Gastrocnemius medialis (tissue), 4 donors: Measurements from ENCODE around the gene TANC1. TPM values are rescaled to one million over a fixed set of nuclear protein-coding genes. Genes with fewer than 3 reads are reported as not detected.
A peak's percentile ranks its signal among the peaks of the same experiment; 100 is the strongest.

Experiments
- ATAC-seq, 2 donors: fragments of 150-250 bp; one replicate each; pipeline ENCODE4 v1.9.1; 2016
- DNase-seq, 2 donors: peaks; one replicate each; pipeline ENCODE4 v3.0.0-alpha.2; 2019
- H3K27ac ChIP-seq, 4 donors: fragments of 200-600 bp; sonication (generic); 1 replicate in 1 of 4; 2 replicates in 3 of 4; pipeline ENCODE4 v1.5.1; 2016 to 2018; ENCODE audit warnings: mild to moderate bottlenecking in 2 of 4, moderate library complexity in 1 of 4
- H3K27me3 ChIP-seq, 3 donors: fragments of 200-600 bp; sonication (generic) in 2 of 3; 1 replicate in 1 of 3; 2 replicates in 2 of 3; pipeline versions ENCODE4 v1.5.1 to v1.6.0; 2016 to 2019; ENCODE audit warnings: mild to moderate bottlenecking in 1 of 3, moderate library complexity in 1 of 3
- H3K36me3 ChIP-seq, 2 donors: fragments of 200-600 bp; sonication (generic) in 1 of 2; one replicate each; pipeline ENCODE4 v1.5.1; 2017 to 2018
- H3K4me1 ChIP-seq, 2 donors: fragments of 200-600 bp; sonication (generic) in 1 of 2; one replicate each; pipeline ENCODE4 v1.5.1; 2016 to 2017; ENCODE audit warnings: mild to moderate bottlenecking in 2 of 2
- H3K4me3 ChIP-seq, 4 donors: fragments of 200-600 bp; sonication (generic) in 3 of 4; 1 replicate in 1 of 4; 2 replicates in 3 of 4; pipeline ENCODE4 v1.5.1; 2016 to 2019; ENCODE audit warnings: mild to moderate bottlenecking in 2 of 4
- H3K9me3 ChIP-seq, 3 donors: fragments of 200-600 bp; sonication (generic) in 2 of 3; 1 replicate in 1 of 3; 2 replicates in 2 of 3; pipeline ENCODE4 v1.5.1; 2016 to 2019
- CTCF ChIP-seq, 5 experiments: fragments of 450-650 bp in 3 of 5; fragments of 200-600 bp in 2 of 5; sonication (generic) in 2 of 5; IDR thresholded peaks in 4 of 5; conservative IDR thresholded peaks in 1 of 5; 1 replicate in 4 of 5; 2 replicates in 1 of 5; pipeline ENCODE4 v1.5.1; 2016 to 2019; ENCODE audit warnings: antibody characterized with exemption in 5 of 5, mild to moderate bottlenecking in 3 of 5, moderate library complexity in 3 of 5
- POLR2A ChIP-seq, 2 donors: fragments of 450-650 bp; IDR thresholded peaks; one replicate each; pipeline ENCODE4 v1.6.1; 2017; ENCODE audit warnings: antibody characterized with exemption in 2 of 2, mild to moderate bottlenecking in 2 of 2, moderate library complexity in 2 of 2
- in situ Hi-C, 4 donors: fragments of 200-750 bp; cut with MboI; loops; one replicate each; pipeline versions ENCODE4 v1.15.0 to v1.8.0; 2017; ENCODE audit warnings: low sequenced_read_pairs in 4 of 4
- intact Hi-C: fragments of 100-400 bp; cut with DNase I; formaldehyde crosslinking; loops from one replicate; pipeline ENCODE4 v1.15.1; 2023; ENCODE audit warnings: low total_unique reads
- total RNA-seq, 4 donors: library from RNA; depleted of rRNA; stranded (reverse); fragments of >200 nt; gene quantifications; one replicate each; pipeline versions ENCODE4 v1.1.0 to v1.2.3, GENCODE V29; 2016

The TANC1 gene
- total RNA-seq, 4 donors from 2014 or later = 5.1 to 9.9 (median 5.4) TPM

DNA sequence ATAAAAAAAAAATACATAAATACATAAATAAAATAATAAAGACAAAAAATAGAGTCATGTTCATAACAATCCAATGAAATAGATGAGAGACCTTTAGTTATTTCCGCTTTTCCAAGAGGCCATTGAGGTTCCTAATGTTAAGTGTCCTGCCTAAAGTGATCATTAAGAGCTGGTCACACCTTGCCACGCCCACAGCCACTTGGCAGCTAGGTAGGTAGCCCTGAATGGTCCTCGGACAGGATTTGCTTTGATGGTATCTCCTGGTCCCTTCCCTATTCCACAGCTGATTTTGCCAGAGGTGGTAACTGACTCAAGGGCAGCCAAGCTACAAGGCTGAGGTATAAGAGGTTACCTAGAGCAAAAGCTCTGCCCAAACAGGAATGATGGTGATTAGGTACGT, 24.5 kb upstream of the TANC1 start:
- H3K36me3 ChIP-seq = no peaks in the 10 kb centered on the region
- H3K27ac ChIP-seq = no peak overlapping the region
- ATAC-seq (no peak), DNase-seq (no peak)
- H3K4me3 ChIP-seq = no peak overlapping the region
- H3K4me1 ChIP-seq = no peaks in the 10 kb centered on the region
- no peaks in the 10 kb centered on the region for H3K27me3 ChIP-seq
- H3K9me3 ChIP-seq = no peaks in the 10 kb centered on the region
- in situ Hi-C loops (no loop called here), intact Hi-C loops (no loop called here)
- TF ChIP-seq POLR2A (IDR thresholded peaks at IDR 0.05) = no peak
- TF ChIP-seq CTCF (IDR thresholded peaks at IDR 0.05 in 4 of 5, conservative IDR thresholded peaks at IDR 0.05 in 1 of 5) = no peak

GRCh38 chr2:158948964-158949699, 19.3 kb upstream of the TANC1 start:
- H3K27ac ChIP-seq = no peak overlapping the region
- no peaks in the 10 kb centered on the region for H3K9me3 ChIP-seq
- intact Hi-C loops (no loop called here), in situ Hi-C loops (no loop called here)
- H3K4me3 ChIP-seq = no peak overlapping the region
- H3K4me1 ChIP-seq = peaks cover 6 to 8% of the 10 kb centered on the region in 2 donors
- DNase-seq = no peak
- TF ChIP-seq CTCF (IDR thresholded peaks at IDR 0.05 in 4 of 5, conservative IDR thresholded peaks at IDR 0.05 in 1 of 5) = no peak
- no peak for TF ChIP-seq POLR2A (IDR thresholded peaks at IDR 0.05)
- no peaks in the 10 kb centered on the region for H3K27me3 ChIP-seq
- ATAC-seq = no peak
- H3K36me3 ChIP-seq = no peaks in the 10 kb centered on the region

DNA sequence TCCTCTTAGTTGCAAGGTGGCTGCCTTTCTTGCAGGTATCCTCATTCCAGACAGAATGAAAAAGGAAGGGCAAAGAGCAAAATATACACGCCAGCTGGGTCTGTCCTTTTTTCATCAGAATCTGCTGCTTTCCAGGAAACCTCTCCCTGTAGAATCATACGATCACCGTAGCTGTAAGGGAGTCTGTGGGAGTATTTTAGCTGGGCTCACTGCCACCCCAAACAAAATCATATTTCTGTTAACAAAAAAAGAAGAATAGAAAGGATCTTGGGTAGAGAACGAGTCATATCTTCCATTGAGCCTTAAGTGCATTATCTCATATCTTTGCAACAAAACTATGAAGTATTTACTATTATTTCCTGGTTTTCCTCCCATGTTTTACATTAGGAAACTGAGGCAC, 15.0 kb upstream of the TANC1 start:
- DNase-seq (no peak), ATAC-seq (no peak)
- H3K27ac ChIP-seq = no peak overlapping the region
- TF ChIP-seq CTCF (IDR thresholded peaks at IDR 0.05 in 4 of 5, conservative IDR thresholded peaks at IDR 0.05 in 1 of 5) = no peak
- no peak for TF ChIP-seq POLR2A (IDR thresholded peaks at IDR 0.05)
- no peaks in the 10 kb centered on the region for H3K9me3 ChIP-seq
- intact Hi-C loops (no loop called here), in situ Hi-C loops (no loop called here)
- no peak overlapping the region for H3K4me3 ChIP-seq
- peaks cover 11 to 15% of the 10 kb centered on the region in 2 donors for H3K4me1 ChIP-seq
- no peaks in the 10 kb centered on the region for H3K27me3 ChIP-seq
- H3K36me3 ChIP-seq = no peaks in the 10 kb centered on the region

- no peaks in the 10 kb centered on the region for H3K27me3 ChIP-seq
- TF ChIP-seq POLR2A (IDR thresholded peaks at IDR 0.05) (no peak), CTCF (IDR thresholded peaks at IDR 0.05 in 4 of 5, conservative IDR thresholded peaks at IDR 0.05 in 1 of 5) (no peak)
- no peak overlapping the region for H3K4me3 ChIP-seq
- peak in 1 of 2 donors; percentile 22 for DNase-seq
- intact Hi-C loops = no loop called here
- no peaks in the 10 kb centered on the region for H3K36me3 ChIP-seq
- ATAC-seq = peak; percentile 62 to 84
- in situ Hi-C loops = no loop called here
- H3K27ac ChIP-seq = peak overlapping the region in 1 of 4 donors; percentile 14
- no peaks in the 10 kb centered on the region for H3K9me3 ChIP-seq
- peaks cover 11 to 15% of the 10 kb centered on the region in 2 donors for H3K4me1 ChIP-seq
Measured at GRCh38 chr2:158953926-158954763, 14.3 kb upstream of the TANC1 start.
